ENCODE measurements around the gene ASAP2. TPM values are rescaled to one million over a fixed set of nuclear protein-coding genes. Genes with fewer than 3 reads are reported as not detected.

ASAP2 gene
- total RNA-seq, 2 donors from 2014 or later = 58.1 to 61.7 TPM

GRCh38 chr2:9291331-9291730 lies 84.7 kb downstream of the ASAP2 start:
- Histone ChIP-seq H3K27me3 (no peaks in the 10 kb centered on the region), H3K27ac (no peak overlapping the region), H3K36me3 (no peaks in the 10 kb centered on the region), H3K4me1 (no peaks in the 10 kb centered on the region), H3K9me3 (no peaks in the 10 kb centered on the region), H3K4me3 (no peak overlapping the region), H3K9ac (ENCODE audit: low read depth in 2 of 2, low read length in 2 of 2) (no peak overlapping the region)
- no peak for TF ChIP-seq CTCF (IDR thresholded peaks at IDR 0.05)
- intact Hi-C loops (cut with DNase I) = no loop called here
- no peak for DNase-seq

DNA sequence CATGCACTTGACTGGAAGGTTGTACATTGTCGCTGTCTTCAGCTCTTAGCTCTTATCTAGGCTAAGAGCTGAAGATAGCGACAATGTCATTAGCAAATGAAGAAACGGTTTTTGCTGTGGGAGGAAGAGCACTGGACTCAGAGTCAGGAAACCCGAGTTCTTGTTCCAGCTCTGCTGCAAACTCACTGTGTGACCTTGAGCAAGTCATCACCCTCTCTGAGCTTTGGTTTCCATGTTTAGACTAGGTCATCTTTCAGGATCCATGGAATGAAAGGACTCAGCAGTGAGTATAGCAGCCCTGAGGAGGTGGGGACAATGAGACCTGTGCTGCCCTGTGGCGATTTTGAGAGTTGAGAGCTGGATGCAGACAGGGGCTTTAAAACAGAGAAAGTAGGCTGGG lies 85.3 kb downstream of the ASAP2 start:
- no peak overlapping the region for H3K27ac ChIP-seq
- no peaks in the 10 kb centered on the region for H3K27me3 ChIP-seq
- H3K4me3 ChIP-seq = no peak overlapping the region
- no peak for TF ChIP-seq CTCF (IDR thresholded peaks at IDR 0.05)
- intact Hi-C loops (cut with DNase I) = no loop called here
- no peak overlapping the region for H3K9ac ChIP-seq (ENCODE audit: low read depth in 2 of 2, low read length in 2 of 2)
- no peak for DNase-seq
- H3K36me3 ChIP-seq = no peaks in the 10 kb centered on the region
- H3K9me3 ChIP-seq = no peaks in the 10 kb centered on the region
- no peaks in the 10 kb centered on the region for H3K4me1 ChIP-seq

DNA sequence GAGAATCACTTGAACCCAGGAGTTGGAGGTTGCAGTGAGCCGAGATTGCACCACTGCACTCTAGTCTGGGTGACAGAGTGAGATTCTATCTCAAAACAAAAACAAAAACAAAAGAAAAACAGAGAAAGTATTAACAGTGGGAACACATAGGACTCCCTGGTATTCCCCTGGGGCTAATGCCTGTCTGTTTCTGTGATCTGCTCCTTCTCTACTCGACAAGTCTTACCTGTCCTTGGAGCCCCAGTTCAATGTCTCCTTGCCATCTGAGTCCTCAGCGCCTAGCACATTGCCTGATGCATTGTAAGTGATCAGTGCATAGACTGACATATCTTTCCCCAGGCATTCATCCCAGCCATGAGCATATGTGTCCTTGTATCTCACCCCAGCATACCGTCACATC lies 85.8 kb downstream of the ASAP2 start:
- intact Hi-C loops (cut with DNase I) = no loop called here
- H3K4me3 ChIP-seq = no peak overlapping the region
- TF ChIP-seq CTCF (IDR thresholded peaks at IDR 0.05) = no peak
- H3K9me3 ChIP-seq = no peaks in the 10 kb centered on the region
- no peak overlapping the region for H3K27ac ChIP-seq
- H3K4me1 ChIP-seq = no peaks in the 10 kb centered on the region
- no peaks in the 10 kb centered on the region for H3K36me3 ChIP-seq
- H3K9ac ChIP-seq (ENCODE audit: low read depth in 2 of 2, low read length in 2 of 2) = no peak overlapping the region
- no peaks in the 10 kb centered on the region for H3K27me3 ChIP-seq
- DNase-seq = no peak

DNA sequence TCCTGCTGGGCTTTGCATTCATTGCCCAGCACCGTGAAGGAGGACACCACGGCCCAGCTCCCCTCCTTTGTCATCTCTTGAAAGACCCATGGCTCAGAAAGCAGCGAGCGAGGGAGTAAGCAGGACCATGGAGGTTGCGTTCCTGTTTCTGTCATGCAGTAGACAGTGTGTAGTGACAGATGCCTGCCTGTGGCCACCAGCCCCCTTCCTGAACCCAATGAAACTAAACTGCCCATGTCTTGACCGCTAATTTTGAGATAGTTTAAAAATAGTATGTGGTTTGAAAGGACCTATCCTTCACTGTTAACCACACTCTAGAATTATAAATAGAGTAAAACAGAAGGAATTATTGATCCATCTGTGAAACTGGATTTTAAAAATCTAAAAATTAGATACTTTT lies 88.2 kb downstream of the ASAP2 start:
- no peaks in the 10 kb centered on the region for H3K27me3 ChIP-seq
- H3K27ac ChIP-seq = no peak overlapping the region
- H3K4me1 ChIP-seq = no peaks in the 10 kb centered on the region
- no peak for DNase-seq
- H3K9ac ChIP-seq (ENCODE audit: low read depth in 2 of 2, low read length in 2 of 2) = no peak overlapping the region
- no peaks in the 10 kb centered on the region for H3K9me3 ChIP-seq
- H3K36me3 ChIP-seq = no peaks in the 10 kb centered on the region
- no peak for TF ChIP-seq CTCF (IDR thresholded peaks at IDR 0.05)
- intact Hi-C loops (cut with DNase I) = no loop called here
- H3K4me3 ChIP-seq = no peak overlapping the region

GRCh38 chr2:9296559-9296958 lies 89.9 kb downstream of the ASAP2 start:
- TF ChIP-seq CTCF (IDR thresholded peaks at IDR 0.05) = no peak
- Histone ChIP-seq H3K36me3 (no peaks in the 10 kb centered on the region), H3K4me3 (no peak overlapping the region), H3K9ac (ENCODE audit: low read depth in 2 of 2, low read length in 2 of 2) (no peak overlapping the region), H3K9me3 (no peaks in the 10 kb centered on the region), H3K27ac (no peak overlapping the region), H3K27me3 (no peaks in the 10 kb centered on the region), H3K4me1 (no peaks in the 10 kb centered on the region)
- intact Hi-C loops (cut with DNase I) = no loop called here
- no peak for DNase-seq

GRCh38 chr2:9297156-9297555 lies 90.5 kb downstream of the ASAP2 start:
- H3K36me3 ChIP-seq = no peaks in the 10 kb centered on the region
- no peaks in the 10 kb centered on the region for H3K4me1 ChIP-seq
- no peak overlapping the region for H3K27ac ChIP-seq
- TF ChIP-seq CTCF (IDR thresholded peaks at IDR 0.05) = no peak
- no peaks in the 10 kb centered on the region for H3K27me3 ChIP-seq
- no peak overlapping the region for H3K9ac ChIP-seq (ENCODE audit: low read depth in 2 of 2, low read length in 2 of 2)
- H3K4me3 ChIP-seq = no peak overlapping the region
- DNase-seq = no peak
- intact Hi-C loops (cut with DNase I) = no loop called here
- H3K9me3 ChIP-seq = no peaks in the 10 kb centered on the region

Data from colonic mucosa (tissue), 4 donors.